Myometrial cell (primary cell): ENCODE results near the gene UPK3A. TPM values are rescaled to one million over a fixed set of nuclear protein-coding genes. Genes with fewer than 3 reads are reported as not detected.

Source experiments
- total RNA-seq: library from RNA; depleted of rRNA; stranded (reverse); fragments of >200 nt; gene quantifications from 2 replicates; pipeline ENCODE4 v1.2.3, GENCODE V29; 2015

The UPK3A gene
- total RNA-seq, result not detected in 2 replicates

DNA sequence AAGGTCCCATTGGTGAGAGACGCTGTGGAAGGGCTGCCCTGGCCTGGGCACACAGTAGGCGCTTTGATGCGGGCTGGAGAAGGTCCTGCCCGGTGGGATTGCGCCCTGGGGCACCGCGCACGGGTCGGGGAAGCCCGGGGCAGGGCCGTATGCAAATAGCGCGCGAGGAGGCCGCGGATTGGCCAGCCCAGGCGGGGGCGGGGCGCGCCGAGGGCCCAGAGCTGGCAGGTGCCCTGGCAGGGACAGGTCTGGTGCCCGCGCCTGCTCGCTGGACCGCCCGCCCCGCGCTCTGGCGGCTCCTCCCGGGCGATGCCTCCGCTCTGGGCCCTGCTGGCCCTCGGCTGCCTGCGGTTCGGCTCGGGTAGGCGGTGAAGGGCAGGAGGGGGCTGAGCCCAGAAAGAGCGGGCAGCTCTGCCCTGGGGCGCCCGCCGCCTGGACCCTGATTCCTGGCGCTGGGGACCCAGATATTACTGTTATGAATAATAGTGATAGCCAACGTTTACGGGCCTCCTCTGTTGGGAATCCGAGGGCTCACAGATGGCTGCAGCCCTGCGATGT, at the start of gene UPK3A:
UPK3A (plus strand) TSS at position 245 of the 558 bp plus-strand sequence; CDS start at position 310, 65 bp downstream.

GRCh38 chr22:45240810-45241631, 43.7 kb upstream of the UPK3A start, which contains the start of gene KIAA0930:
Gene KIAA0930 (minus strand): TSS chr22:45240894. CDS start chr22:45240703, 191 bp downstream.

DNA sequence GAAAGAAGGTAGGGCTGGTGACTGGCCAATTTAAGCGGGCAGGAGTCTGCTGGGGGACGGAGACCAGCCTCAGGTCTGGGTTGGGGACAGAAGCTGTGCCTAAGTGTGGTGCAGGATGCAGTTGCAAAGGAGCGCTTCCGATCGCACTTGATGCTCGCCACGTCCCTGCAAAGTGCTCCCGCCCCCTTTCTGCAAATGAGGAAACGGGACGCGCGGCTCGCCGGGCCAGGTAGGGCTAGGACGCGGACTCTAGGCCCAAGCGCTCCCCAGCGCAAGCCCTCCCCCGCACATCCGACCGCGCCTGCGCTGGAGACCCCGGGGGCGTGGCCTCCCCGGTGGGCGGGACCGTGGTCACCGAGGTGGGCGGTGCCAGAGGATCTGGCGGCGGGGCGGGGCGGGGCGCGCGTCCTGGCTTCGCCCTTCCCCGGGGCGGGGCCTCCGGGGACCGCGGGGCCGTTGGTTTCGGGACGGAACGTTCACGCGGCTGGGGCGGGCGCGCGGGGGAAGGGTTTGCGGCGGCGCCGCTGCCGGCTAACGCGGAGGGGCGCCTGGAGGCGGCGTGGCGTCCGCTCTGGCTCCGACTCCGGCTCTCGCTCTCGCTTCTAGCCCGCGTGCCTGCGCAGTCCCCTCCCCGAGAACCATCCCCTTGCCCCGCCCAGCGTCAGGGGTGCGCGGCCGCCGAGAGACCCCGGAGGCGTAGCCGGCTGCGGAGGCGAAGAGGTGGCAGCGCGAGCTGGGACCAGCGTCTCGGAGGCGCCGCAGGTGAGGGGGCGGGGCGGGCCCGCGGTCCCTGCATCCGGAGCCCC, 24.9 kb downstream of the UPK3A start, which contains the start of gene FAM118A:
FAM118A (plus strand) TSS at position 513 of the 806 bp plus-strand sequence. CDS start 12,446 bp downstream, outside the sequence.

Other genes with a start within 250 kb of the UPK3A start
- gene NUP50, start 121.0 kb upstream of the UPK3A start, total RNA-seq, result 25.4 and 94.8 TPM in 2 replicates
- 28.8 and 45.5 TPM in 2 replicates for gene KIAA0930, start 44.1 kb upstream of the UPK3A start, total RNA-seq
- gene FAM118A, start 25.0 kb downstream of the UPK3A start, total RNA-seq, result 11.5 and 14.0 TPM in 2 replicates
- gene SMC1B, start 128.7 kb downstream of the UPK3A start, total RNA-seq, result not detected in 2 replicates
- 0.71 and 1.2 TPM in 2 replicates for gene RIBC2, start 128.7 kb downstream of the UPK3A start, total RNA-seq
- gene FBLN1, start 217.9 kb downstream of the UPK3A start, total RNA-seq, result 210 and 225 TPM in 2 replicates